HepG2 (cell line): ENCODE measurements around the gene RFC1. TPM values are rescaled to one million over a fixed set of nuclear protein-coding genes. Genes with fewer than 3 reads are reported as not detected.

Source experiments
- CHCHD3 ChIP-seq: sonication (generic); formaldehyde crosslinking; IDR thresholded peaks from 2 replicates; pipeline ENCODE4 v1.8.0; 2022; ENCODE audit warnings: mild to moderate bottlenecking, missing genetic modification reagents, moderate library complexity
- CREB1 ChIP-seq, 2 experiments: fragments of 450-650 bp in 1 of 2; IDR thresholded peaks; 2 replicates each; pipeline ENCODE4 v1.6.1; 2016 to 2017; ENCODE audit warnings: control low read depth in 1 of 2, mild to moderate bottlenecking in 1 of 2, missing compliant biosample characterization in 1 of 2, missing genetic modification characterization in 1 of 2
- DNMT1 ChIP-seq: sonication (generic); formaldehyde crosslinking; IDR thresholded peaks from 2 replicates; pipeline ENCODE4 v1.5.1; 2020; ENCODE audit warnings: mild to moderate bottlenecking, missing genetic modification reagents
- DPF2 ChIP-seq: sonication (generic); formaldehyde crosslinking; IDR thresholded peaks from 2 replicates; pipeline ENCODE4 v1.4.0; 2020; ENCODE audit warnings: mild to moderate bottlenecking, low read depth, missing genetic modification reagents, borderline replicate concordance
- EP300 ChIP-seq, 3 experiments: sonication (generic) in 1 of 3; formaldehyde crosslinking in 1 of 3; IDR thresholded peaks; 2 replicates each; pipeline versions ENCODE4 v1.5.1 to v1.6.1; 2011 to 2020; ENCODE audit warnings: low read depth in 2 of 3, low read length in 2 of 3, borderline replicate concordance in 1 of 3, improper control_type of control experiment in 1 of 3, mild to moderate bottlenecking in 1 of 3, missing genetic modification reagents in 1 of 3, moderate library complexity in 1 of 3
- FIP1L1 ChIP-seq: fragments of 200-400 bp; formaldehyde crosslinking; IDR thresholded peaks from 2 replicates; pipeline ENCODE4 v1.6.1; 2018; ENCODE audit warnings: low read depth, mild to moderate bottlenecking, low read length, moderate library complexity, borderline replicate concordance; ENCODE audit not compliant: insufficient read depth
- FOSL2 ChIP-seq: sonication (generic); formaldehyde crosslinking; IDR thresholded peaks from 2 replicates; pipeline ENCODE4 v1.4.0; 2020; ENCODE audit warnings: missing genetic modification reagents
- HNF4A ChIP-seq: sonication (generic); formaldehyde crosslinking; IDR thresholded peaks from 2 replicates; pipeline ENCODE4 v1.4.0; 2020; ENCODE audit warnings: missing genetic modification reagents
- KLF16 ChIP-seq, 2 experiments: sonication (generic) in 1 of 2; formaldehyde crosslinking in 1 of 2; IDR thresholded peaks; 2 replicates each; pipeline versions ENCODE4 v1.6.1 to v1.8.0; 2016 to 2023; ENCODE audit warnings: missing genetic modification reagents in 2 of 2, missing compliant biosample characterization in 1 of 2
- MAFG ChIP-seq: sonication (generic); formaldehyde crosslinking; IDR thresholded peaks from 2 replicates; pipeline ENCODE4 v1.5.1; 2020; ENCODE audit warnings: mild to moderate bottlenecking, missing genetic modification reagents
- MBD4 ChIP-seq: IDR thresholded peaks from 2 replicates; pipeline ENCODE4 v1.6.1; 2012; ENCODE audit warnings: low read length, inconsistent platforms, borderline replicate concordance
- MIXL1 ChIP-seq: IDR thresholded peaks from 2 replicates; pipeline ENCODE4 v1.6.1; 2016
- NFIC ChIP-seq: IDR thresholded peaks from 2 replicates; pipeline ENCODE4 v1.6.1; 2012; ENCODE audit warnings: mild to moderate bottlenecking, low read length, inconsistent platforms
- NFKB2 ChIP-seq: sonication (generic); formaldehyde crosslinking; IDR thresholded peaks from 2 replicates; pipeline ENCODE4 v1.4.0; 2020; ENCODE audit warnings: missing genetic modification reagents, borderline replicate concordance
- NR2F6 ChIP-seq, 2 experiments: IDR thresholded peaks; 2 replicates each; pipeline ENCODE4 v1.6.1; 2016; ENCODE audit warnings: antibody characterized with exemption in 1 of 2, mild to moderate bottlenecking in 1 of 2
- ONECUT2 ChIP-seq: sonication (generic); formaldehyde crosslinking; IDR thresholded peaks from 2 replicates; pipeline ENCODE4 v1.4.0; 2020; ENCODE audit warnings: missing genetic modification reagents
- PHF21A ChIP-seq: sonication (generic); formaldehyde crosslinking; IDR thresholded peaks from 2 replicates; pipeline ENCODE4 v1.5.0; 2020; ENCODE audit warnings: mild to moderate bottlenecking, missing genetic modification reagents
- ZNF20 ChIP-seq: sonication (generic); formaldehyde crosslinking; IDR thresholded peaks from 2 replicates; pipeline ENCODE4 v1.4.0; 2020; ENCODE audit warnings: mild to moderate bottlenecking, moderate library complexity, missing genetic modification reagents
- ZNF75D ChIP-seq: sonication (generic); formaldehyde crosslinking; IDR thresholded peaks from 2 replicates; pipeline ENCODE4 v1.8.1; 2023; ENCODE audit warnings: missing genetic modification reagents, mild to moderate bottlenecking, borderline replicate concordance
- ZNF792 ChIP-seq: IDR thresholded peaks from 2 replicates; pipeline ENCODE4 v1.6.1; 2016
- polyA plus RNA-seq, 8 experiments: library from polyadenylated mRNA; depleted of rRNA in 3 of 8; stranded (reverse) in 7 of 8; unstranded in 1 of 8; fragments of >200 nt; fragmentation: Illumina TruSeq in 4 of 8; extraction: Trizol in 4 of 8; gene quantifications; 2 replicates each; pipeline versions ENCODE4 v1.2.1 to v1.2.3, GENCODE V29; 2011 to 2016; ENCODE audit warnings: low read depth in 4 of 8, missing spikeins in 1 of 8, mixed read lengths in 1 of 8; ENCODE audit not compliant: insufficient read depth in 1 of 8
- total RNA-seq, 5 experiments: library from RNA; depleted of rRNA; stranded (reverse); fragments of >200 nt; fragmentation: Illumina TruSeq; extraction: Trizol; gene quantifications; 2 replicates each; pipeline ENCODE4 v1.2.3, GENCODE V29; 2016; ENCODE audit warnings: low read depth in 1 of 5
- TF ChIP-seq, protein P1 (sequence below): sonication (generic); formaldehyde crosslinking; IDR thresholded peaks from 2 replicates; pipeline ENCODE4 v1.4.0; 2020; ENCODE audit warnings: mild to moderate bottlenecking, missing genetic modification reagents, borderline replicate concordance
- TF ChIP-seq, protein P2 (sequence below): sonication (generic); formaldehyde crosslinking; IDR thresholded peaks from 2 replicates; pipeline ENCODE4 v1.4.0; 2020; ENCODE audit warnings: missing genetic modification reagents
- TF ChIP-seq, protein P3 (sequence below): sonication (generic); formaldehyde crosslinking; IDR thresholded peaks from 2 replicates; pipeline ENCODE4 v1.8.1; 2023; ENCODE audit warnings: mild to moderate bottlenecking, moderate library complexity, missing genetic modification reagents

The RFC1 gene
- total and polyA plus RNA-seq, 2 of the 13 experiments (the other 11 are each of a cell fraction or from before 2014, with no cell fraction given): 15.9 to 78.8 TPM

DNA sequence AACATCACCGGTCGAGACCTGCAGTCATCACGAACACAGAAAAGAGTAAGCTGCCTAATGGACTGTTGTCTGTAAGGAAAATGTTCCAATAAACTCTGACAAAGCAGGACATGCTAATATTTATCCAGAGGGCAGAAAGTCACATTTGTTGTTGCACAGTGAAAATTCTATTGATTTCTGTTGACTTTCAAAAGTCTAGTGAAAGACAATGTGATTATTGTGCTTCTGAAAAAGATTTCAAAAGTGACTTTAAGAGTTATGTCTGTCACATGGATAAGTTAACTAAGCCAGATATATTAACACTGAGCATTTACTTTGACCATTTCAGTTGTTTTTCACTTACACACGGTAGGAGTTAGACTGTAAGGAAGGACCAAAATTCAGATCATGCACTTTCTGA, 9.3 kb upstream of the RFC1 start (continued):
- TF ChIP-seq, protein P1, sequence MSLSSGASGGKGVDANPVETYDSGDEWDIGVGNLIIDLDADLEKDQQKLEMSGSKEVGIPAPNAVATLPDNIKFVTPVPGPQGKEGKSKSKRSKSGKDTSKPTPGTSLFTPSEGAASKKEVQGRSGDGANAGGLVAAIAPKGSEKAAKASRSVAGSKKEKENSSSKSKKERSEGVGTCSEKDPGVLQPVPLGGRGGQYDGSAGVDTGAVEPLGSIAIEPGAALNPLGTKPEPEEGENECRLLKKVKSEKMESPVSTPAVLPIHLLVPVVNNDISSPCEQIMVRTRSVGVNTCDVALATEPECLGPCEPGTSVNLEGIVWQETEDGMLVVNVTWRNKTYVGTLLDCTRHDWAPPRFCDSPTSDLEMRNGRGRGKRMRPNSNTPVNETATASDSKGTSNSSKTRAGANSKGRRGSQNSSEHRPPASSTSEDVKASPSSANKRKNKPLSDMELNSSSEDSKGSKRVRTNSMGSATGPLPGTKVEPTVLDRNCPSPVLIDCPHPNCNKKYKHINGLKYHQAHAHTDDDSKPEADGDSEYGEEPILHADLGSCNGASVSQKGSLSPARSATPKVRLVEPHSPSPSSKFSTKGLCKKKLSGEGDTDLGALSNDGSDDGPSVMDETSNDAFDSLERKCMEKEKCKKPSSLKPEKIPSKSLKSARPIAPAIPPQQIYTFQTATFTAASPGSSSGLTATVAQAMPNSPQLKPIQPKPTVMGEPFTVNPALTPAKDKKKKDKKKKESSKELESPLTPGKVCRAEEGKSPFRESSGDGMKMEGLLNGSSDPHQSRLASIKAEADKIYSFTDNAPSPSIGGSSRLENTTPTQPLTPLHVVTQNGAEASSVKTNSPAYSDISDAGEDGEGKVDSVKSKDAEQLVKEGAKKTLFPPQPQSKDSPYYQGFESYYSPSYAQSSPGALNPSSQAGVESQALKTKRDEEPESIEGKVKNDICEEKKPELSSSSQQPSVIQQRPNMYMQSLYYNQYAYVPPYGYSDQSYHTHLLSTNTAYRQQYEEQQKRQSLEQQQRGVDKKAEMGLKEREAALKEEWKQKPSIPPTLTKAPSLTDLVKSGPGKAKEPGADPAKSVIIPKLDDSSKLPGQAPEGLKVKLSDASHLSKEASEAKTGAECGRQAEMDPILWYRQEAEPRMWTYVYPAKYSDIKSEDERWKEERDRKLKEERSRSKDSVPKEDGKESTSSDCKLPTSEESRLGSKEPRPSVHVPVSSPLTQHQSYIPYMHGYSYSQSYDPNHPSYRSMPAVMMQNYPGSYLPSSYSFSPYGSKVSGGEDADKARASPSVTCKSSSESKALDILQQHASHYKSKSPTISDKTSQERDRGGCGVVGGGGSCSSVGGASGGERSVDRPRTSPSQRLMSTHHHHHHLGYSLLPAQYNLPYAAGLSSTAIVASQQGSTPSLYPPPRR: peak; percentile 67; the same call in 1 of the 2 replicates
- peak; percentile 58 for TF ChIP-seq HNF4A (CRISPR knock-in tag)
- TF ChIP-seq MAFG (CRISPR knock-in tag): no peak
- 0 out of 2 replicates have a peak, but pooled peaks have one; percentile 14 for TF ChIP-seq DPF2 (CRISPR knock-in tag)
- TF ChIP-seq MIXL1: peak; percentile 89
- peak; percentile 75; the same call in 1 of the 2 replicates for TF ChIP-seq NFIC
- 0 out of 2 replicates have a peak, but pooled peaks have one; percentile 17 for TF ChIP-seq FOSL2
- peak in 1 of 2 experiments; percentile 75; a peak in 1 of 4 replicates for TF ChIP-seq KLF16 (CRISPR knock-in tag; IDR thresholded peaks at IDR 0.05)
- TF ChIP-seq EP300 (IDR thresholded peaks at IDR 0.05; ENCODE audit: low read depth in 2 of 2, low read length in 2 of 2): peak in 1 of 2 experiments; percentile 89; a peak in 2 of 4 replicates
- TF ChIP-seq EP300 (CRISPR knock-in tag; IDR thresholded peaks at IDR 0.05; ENCODE audit: borderline replicate concordance): peak; percentile 21; the same call in 1 of the 2 replicates
- TF ChIP-seq CREB1 (IDR thresholded peaks at IDR 0.05): no peak
- peak; percentile 63; the same call in 1 of the 2 replicates for TF ChIP-seq CREB1 (CRISPR knock-in tag; IDR thresholded peaks at IDR 0.05)
- no peak for TF ChIP-seq NFKB2 (CRISPR knock-in tag)
- peak; percentile 90 for TF ChIP-seq ONECUT2 (CRISPR knock-in tag)
- TF ChIP-seq, protein P2, sequence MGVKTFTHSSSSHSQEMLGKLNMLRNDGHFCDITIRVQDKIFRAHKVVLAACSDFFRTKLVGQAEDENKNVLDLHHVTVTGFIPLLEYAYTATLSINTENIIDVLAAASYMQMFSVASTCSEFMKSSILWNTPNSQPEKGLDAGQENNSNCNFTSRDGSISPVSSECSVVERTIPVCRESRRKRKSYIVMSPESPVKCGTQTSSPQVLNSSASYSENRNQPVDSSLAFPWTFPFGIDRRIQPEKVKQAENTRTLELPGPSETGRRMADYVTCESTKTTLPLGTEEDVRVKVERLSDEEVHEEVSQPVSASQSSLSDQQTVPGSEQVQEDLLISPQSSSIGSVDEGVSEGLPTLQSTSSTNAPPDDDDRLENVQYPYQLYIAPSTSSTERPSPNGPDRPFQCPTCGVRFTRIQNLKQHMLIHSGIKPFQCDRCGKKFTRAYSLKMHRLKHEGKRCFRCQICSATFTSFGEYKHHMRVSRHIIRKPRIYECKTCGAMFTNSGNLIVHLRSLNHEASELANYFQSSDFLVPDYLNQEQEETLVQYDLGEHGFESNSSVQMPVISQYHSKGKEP: no peak
- TF ChIP-seq, protein P3, sequence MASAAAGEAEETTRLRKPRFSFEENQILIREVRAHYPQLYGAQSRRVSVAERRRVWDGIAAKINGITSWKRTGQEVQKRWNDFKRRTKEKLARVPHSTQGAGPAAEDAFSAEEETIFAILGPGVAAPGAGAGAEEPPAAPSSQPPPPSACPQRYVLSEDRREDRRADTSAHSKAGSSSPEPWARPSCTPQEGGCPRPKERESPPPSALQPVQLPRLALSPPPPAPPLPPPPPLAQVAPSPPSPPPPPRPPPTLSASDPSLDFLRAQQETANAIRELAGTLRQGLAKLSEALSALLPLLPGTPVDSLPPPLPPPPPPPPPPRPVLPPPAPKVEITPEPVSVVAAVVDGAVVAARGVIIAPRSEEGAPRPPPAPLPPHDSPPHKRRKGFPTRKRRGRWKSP: no peak
- TF ChIP-seq CHCHD3 (CRISPR knock-in tag): no peak
- no peak for TF ChIP-seq MBD4
- peak; percentile 93 for TF ChIP-seq NR2F6 (IDR thresholded peaks at IDR 0.05)
- peak; percentile 89 for TF ChIP-seq NR2F6 (CRISPR knock-in tag; IDR thresholded peaks at IDR 0.05)
- TF ChIP-seq FIP1L1: no peak
- TF ChIP-seq ZNF20 (CRISPR knock-in tag): no peak
- TF ChIP-seq ZNF792 (CRISPR knock-in tag): 0 out of 2 replicates have a peak, but pooled peaks have one; percentile 32
- TF ChIP-seq ZNF75D (CRISPR knock-in tag): no peak
- TF ChIP-seq DNMT1: no peak
- TF ChIP-seq PHF21A: peak; percentile 34; the same call in 1 of the 2 replicates
